Mammary epithelial cell (primary cell): Measurements from ENCODE around the gene PABPN1L.

ENCODE experiments used
- CTCF ChIP-seq, 2 donors: IDR thresholded peaks in 1 of 2; conservative IDR thresholded peaks in 1 of 2; 2 replicates each; pipeline ENCODE4 v1.5.1; 2011 to 2012; ENCODE audit warnings: inconsistent platforms in 2 of 2, low read length in 2 of 2, mild to moderate bottlenecking in 2 of 2, control low read depth in 1 of 2, low read depth in 1 of 2; ENCODE audit not compliant: insufficient read depth in 1 of 2; ENCODE audit errors: extremely low read depth in 1 of 2
- EZH2 ChIP-seq: IDR thresholded peaks from 2 replicates; pipeline ENCODE4 v1.6.1; 2012; ENCODE audit warnings: low read length, inconsistent platforms, borderline replicate concordance

- TF ChIP-seq CTCF (conservative IDR thresholded peaks at IDR 0.05 in 1 of 2, IDR thresholded peaks at IDR 0.05 in 1 of 2; ENCODE audit: extremely low read depth in 1 of 2, insufficient read depth in 1 of 2, low read depth in 1 of 2, low read length in 2 of 2): no peak
- TF ChIP-seq EZH2: no peak
Measured at GRCh38 chr16:88833086-88833485, 33.4 kb downstream of the PABPN1L start.
